GM23248 (cell line): ENCODE measurements around the gene CDKAL1. TPM values are rescaled to one million over a fixed set of nuclear protein-coding genes. Genes with fewer than 3 reads are reported as not detected.
A peak's percentile ranks its signal among the peaks of the same experiment; 100 is the strongest.

ENCODE experiments used
- DNase-seq: peaks from one replicate; pipeline ENCODE4 v3.0.0-alpha.2; 2015
- H2AFZ ChIP-seq: fragments of 200-600 bp; sonication (generic); 2 replicates; pipeline ENCODE4 v1.6.1; 2016; ENCODE audit warnings: antibody characterized with exemption
- H3F3A ChIP-seq: fragments of 200-600 bp; sonication (generic); 2 replicates; pipeline ENCODE4 v1.6.1; 2016; ENCODE audit warnings: mild to moderate bottlenecking, antibody characterized with exemption, mixed run types; ENCODE audit not compliant: insufficient read depth
- H3K27ac ChIP-seq: fragments of 200-600 bp; sonication (generic); 2 replicates; pipeline ENCODE4 v1.5.1; 2016; ENCODE audit warnings: mild to moderate bottlenecking
- H3K27me3 ChIP-seq: fragments of 200-600 bp; sonication (generic); replicated peaks from 2 replicates; pipeline ENCODE4 v1.6.1; 2016; ENCODE audit warnings: mild to moderate bottlenecking; ENCODE audit not compliant: insufficient read depth
- H3K36me3 ChIP-seq: fragments of 200-600 bp; sonication (generic); 2 replicates; pipeline ENCODE4 v1.6.1; 2016; ENCODE audit warnings: low read depth, mild to moderate bottlenecking
- H3K4me1 ChIP-seq: fragments of 200-600 bp; sonication (generic); 2 replicates; pipeline ENCODE4 v1.6.1; 2016; ENCODE audit warnings: mild to moderate bottlenecking; ENCODE audit not compliant: insufficient read depth
- H3K4me2 ChIP-seq: fragments of 200-600 bp; sonication (generic); one replicate; pipeline ENCODE4 v1.6.1; 2016; ENCODE audit warnings: mild to moderate bottlenecking; ENCODE audit not compliant: unreplicated experiment
- H3K4me3 ChIP-seq: fragments of 200-600 bp; sonication (generic); 2 replicates; pipeline ENCODE4 v1.5.1; 2016; ENCODE audit warnings: mild to moderate bottlenecking
- H3K79me2 ChIP-seq: fragments of 200-600 bp; sonication (generic); 2 replicates; pipeline ENCODE4 v1.6.1; 2016; ENCODE audit warnings: mild to moderate bottlenecking; ENCODE audit not compliant: insufficient read depth
- H3K9ac ChIP-seq: fragments of 200-600 bp; sonication (generic); 2 replicates; pipeline ENCODE4 v1.6.1; 2016; ENCODE audit warnings: mild to moderate bottlenecking
- H3K9me2 ChIP-seq: fragments of 200-600 bp; sonication (generic); 2 replicates; pipeline ENCODE4 v1.6.1; 2016; ENCODE audit warnings: mixed run types, mild to moderate bottlenecking, moderate library complexity; ENCODE audit not compliant: insufficient read depth
- H3K9me3 ChIP-seq: fragments of 200-600 bp; sonication (generic); one replicate; pipeline ENCODE4 v1.6.1; 2017; ENCODE audit warnings: low read depth
- H4K20me1 ChIP-seq: fragments of 200-600 bp; sonication (generic); 2 replicates; pipeline ENCODE4 v1.6.0; 2016; ENCODE audit not compliant: insufficient read depth
- EZH2 ChIP-seq: fragments of 200-600 bp; sonication (generic); IDR thresholded peaks from 2 replicates; pipeline ENCODE4 v1.6.1; 2018; ENCODE audit warnings: antibody characterized with exemption, mild to moderate bottlenecking; ENCODE audit not compliant: insufficient read depth, poor library complexity, severe bottlenecking
- EZH2phosphoT487 ChIP-seq: fragments of 200-600 bp; sonication (generic); IDR thresholded peaks from 2 replicates; pipeline ENCODE4 v1.6.1; 2018; ENCODE audit warnings: antibody characterized with exemption, moderate library complexity, mild to moderate bottlenecking, low read depth; ENCODE audit not compliant: insufficient read depth
- WGBS, 2 experiments: methylation state at CpG; one replicate each; pipeline ENCODE4 v1.1.6; 2015 to 2017; ENCODE audit warnings: low lambda C conversion rate in 2 of 2, low coverage in 1 of 2; ENCODE audit errors: missing lambda C conversion rate in 2 of 2; 5-methylcytosine and 5-hydroxymethylcytosine counted together
- in situ Hi-C: fragments of 300-500 bp; cut with MboI; formaldehyde crosslinking; loops from 2 replicates; pipeline ENCODE4 v1.15.0; 2020
- polyA plus RNA-seq: library from polyadenylated mRNA; unstranded; fragments of >200 nt; fragmentation: Nextera tagmentation; extraction: Ambion mirVana; gene quantifications from 2 replicates; pipeline ENCODE4 v1.2.1, GENCODE V29; 2016
- total RNA-seq: library from RNA; depleted of rRNA; stranded (reverse); fragments of >200 nt; shearing (Covaris generic); gene quantifications from 2 replicates; pipeline ENCODE4 v1.2.3, GENCODE V29; 2014

The CDKAL1 gene
- total and polyA plus RNA-seq, 2 experiments from 2014 or later, result 7.5 to 10.8 TPM

GRCh38 chr6:21078497-21078896 is 544.2 kb downstream of the CDKAL1 start:
- Histone ChIP-seq H3K27ac (no peak overlapping the region), H3K9me3 (no peaks in the 10 kb centered on the region), H3K4me2 (no peak overlapping the region), H2AFZ (no peak overlapping the region), H3K9ac (no peak overlapping the region), H3K9me2 (no peaks in the 10 kb centered on the region), H4K20me1 (no peaks in the 10 kb centered on the region), H3F3A (no peaks in the 10 kb centered on the region), H3K4me1 (no peaks in the 10 kb centered on the region), H3K27me3 (no peaks in the 10 kb centered on the region), H3K79me2 (no peaks in the 10 kb centered on the region), H3K36me3 (no peaks in the 10 kb centered on the region), H3K4me3 (no peak overlapping the region)
- DNase-seq, result no peak
- in situ Hi-C loops, result no loop called here
- no peak for TF ChIP-seq EZH2
- 83 to 90% methylated on average over 3 of the region's 3 CpGs for WGBS, 2 experiments

GRCh38 chr6:21079468-21080048 is 545.3 kb downstream of the CDKAL1 start:
- no peaks in the 10 kb centered on the region for H3K27me3 ChIP-seq
- 21 to 25% methylated on average over 2 of the region's 2 CpGs for WGBS, 2 experiments
- no peak overlapping the region for H3K4me2 ChIP-seq
- DNase-seq, result peak; percentile 17
- H3K9me2 ChIP-seq, result no peaks in the 10 kb centered on the region
- no peaks in the 10 kb centered on the region for H3K4me1 ChIP-seq
- in situ Hi-C loops, result no loop called here
- H3K27ac ChIP-seq, result no peak overlapping the region
- H3F3A ChIP-seq, result no peaks in the 10 kb centered on the region
- no peak overlapping the region for H2AFZ ChIP-seq
- TF ChIP-seq EZH2phosphoT487 (no peak), EZH2 (no peak)
- no peak overlapping the region for H3K9ac ChIP-seq
- no peaks in the 10 kb centered on the region for H3K79me2 ChIP-seq
- H3K36me3 ChIP-seq, result no peaks in the 10 kb centered on the region
- no peak overlapping the region for H3K4me3 ChIP-seq
- no peaks in the 10 kb centered on the region for H3K9me3 ChIP-seq
- no peaks in the 10 kb centered on the region for H4K20me1 ChIP-seq

DNA sequence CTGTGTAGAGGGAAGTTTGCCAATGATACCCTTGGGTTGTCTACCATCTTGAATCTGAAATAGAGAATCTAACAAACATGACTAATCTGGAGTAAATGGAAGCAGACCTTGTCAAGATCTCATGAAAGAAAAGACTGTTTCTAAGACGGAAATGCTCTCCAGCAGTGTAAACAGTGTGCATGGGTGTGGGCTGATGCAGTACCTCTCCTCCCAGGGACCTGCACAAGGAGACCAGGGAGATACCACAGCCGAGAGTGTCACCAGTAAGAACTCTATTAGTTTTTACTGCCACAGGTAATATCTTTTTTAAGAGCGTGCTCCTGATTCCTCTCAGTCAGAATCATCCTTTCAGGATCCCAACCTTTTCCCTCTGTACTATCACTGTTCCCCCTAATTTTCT is 546.0 kb downstream of the CDKAL1 start:
- Histone ChIP-seq H3F3A (no peaks in the 10 kb centered on the region), H3K9me3 (no peaks in the 10 kb centered on the region), H3K4me2 (no peak overlapping the region), H2AFZ (no peak overlapping the region), H3K79me2 (no peaks in the 10 kb centered on the region), H3K36me3 (no peaks in the 10 kb centered on the region), H3K4me3 (no peak overlapping the region), H3K9me2 (no peaks in the 10 kb centered on the region), H3K4me1 (no peaks in the 10 kb centered on the region), H3K27me3 (no peaks in the 10 kb centered on the region), H3K9ac (no peak overlapping the region), H4K20me1 (no peaks in the 10 kb centered on the region), H3K27ac (no peak overlapping the region)
- no peak for DNase-seq
- in situ Hi-C loops, result no loop called here
- TF ChIP-seq EZH2, result no peak
- 97 to 100% methylated on average over 3 of the region's 3 CpGs for WGBS, 2 experiments

GRCh38 chr6:21082091-21082490 is 547.8 kb downstream of the CDKAL1 start:
- Histone ChIP-seq H3F3A (no peaks in the 10 kb centered on the region), H3K9ac (no peak overlapping the region), H3K27ac (no peak overlapping the region), H3K79me2 (no peaks in the 10 kb centered on the region), H3K9me2 (no peaks in the 10 kb centered on the region), H3K9me3 (no peaks in the 10 kb centered on the region), H4K20me1 (no peaks in the 10 kb centered on the region), H3K27me3 (no peaks in the 10 kb centered on the region), H3K4me1 (no peaks in the 10 kb centered on the region), H3K36me3 (no peaks in the 10 kb centered on the region), H2AFZ (no peak overlapping the region), H3K4me3 (no peak overlapping the region), H3K4me2 (no peak overlapping the region)
- no peak for DNase-seq
- TF ChIP-seq EZH2 (no peak), EZH2phosphoT487 (no peak)
- in situ Hi-C loops, result no loop called here

DNA sequence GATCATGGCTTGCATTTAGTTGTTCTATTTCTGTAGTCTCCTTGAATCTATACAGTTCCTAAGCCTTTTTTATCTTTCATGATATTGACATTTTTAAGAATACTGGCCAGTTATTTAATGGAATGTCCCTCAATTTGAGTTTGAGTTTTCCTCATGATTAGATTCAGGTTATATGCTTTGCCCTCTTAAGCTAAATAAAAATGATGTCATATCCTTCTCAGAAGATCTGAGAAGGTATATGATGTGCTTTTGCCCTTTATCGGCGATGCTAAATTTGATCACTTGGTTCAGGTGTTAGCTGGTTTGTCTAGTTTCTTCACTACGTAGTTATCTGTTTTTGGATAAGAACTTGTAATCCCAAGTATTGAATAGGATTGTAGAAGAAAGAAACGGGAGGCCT is 549.5 kb downstream of the CDKAL1 start:
- Histone ChIP-seq H3K27me3 (no peaks in the 10 kb centered on the region), H3K4me1 (no peaks in the 10 kb centered on the region), H3K4me3 (no peak overlapping the region), H3F3A (no peaks in the 10 kb centered on the region), H3K36me3 (no peaks in the 10 kb centered on the region), H3K9me3 (no peaks in the 10 kb centered on the region), H2AFZ (no peak overlapping the region), H3K4me2 (no peak overlapping the region), H4K20me1 (no peaks in the 10 kb centered on the region), H3K79me2 (no peaks in the 10 kb centered on the region), H3K9ac (no peak overlapping the region), H3K27ac (no peak overlapping the region), H3K9me2 (no peaks in the 10 kb centered on the region)
- DNase-seq, result no peak
- in situ Hi-C loops, result no loop called here
- 84 to 85% methylated on average over 4 of the region's 4 CpGs for WGBS, 2 experiments
- TF ChIP-seq EZH2 (no peak), EZH2phosphoT487 (no peak)
